Measurements from ENCODE around the gene KRTAP10-6.
"Not testable (repeated sequence)": the region's sequence is repeated elsewhere in the genome, so short reads cannot be mapped to it uniquely, and the experiment has no call there.

The KRTAP10-6 gene

GRCh38 chr21:44599264-44600029 lies 7.1 kb upstream of the KRTAP10-6 start:
- H3K27me3 Mint-ChIP-seq: peaks cover 37% of the 10 kb centered on the region
- no peaks in the 10 kb centered on the region for H3K9me3 Mint-ChIP-seq
- CTCF ChIA-PET: no interaction called here
- no peaks in the 10 kb centered on the region for H3K4me1 Mint-ChIP-seq
- no peak overlapping the region for H3K4me3 Mint-ChIP-seq
- no peaks in the 10 kb centered on the region for H3K36me3 Mint-ChIP-seq
- no peak overlapping the region for H3K27ac Mint-ChIP-seq
- DNase-seq: no peak

GRCh38 chr21:44598061-44598460 lies 5.8 kb upstream of the KRTAP10-6 start:
- H3K4me3 Mint-ChIP-seq: no peak overlapping the region
- no peaks in the 10 kb centered on the region for H3K4me1 Mint-ChIP-seq
- no peaks in the 10 kb centered on the region for H3K9me3 Mint-ChIP-seq
- no peak for DNase-seq
- peaks cover 31% of the 10 kb centered on the region for H3K27me3 Mint-ChIP-seq
- no peaks in the 10 kb centered on the region for H3K36me3 Mint-ChIP-seq
- H3K27ac Mint-ChIP-seq: no peak overlapping the region
- CTCF ChIA-PET: no interaction called here

- H3K9me3 Mint-ChIP-seq: no peaks in the 10 kb centered on the region
- H3K36me3 Mint-ChIP-seq: no peaks in the 10 kb centered on the region
- H3K27me3 Mint-ChIP-seq: peaks cover 31% of the 10 kb centered on the region
- no peak overlapping the region for H3K27ac Mint-ChIP-seq
- no peak for DNase-seq
- no peak overlapping the region for H3K4me3 Mint-ChIP-seq
- H3K4me1 Mint-ChIP-seq: no peaks in the 10 kb centered on the region
- CTCF ChIA-PET: interaction anchor here (1.1 kb wide), 1 partner anchor 11 kb away, joined by 3 read pairs; no protein-coding TSS in a partner anchor
Measured at GRCh38 chr21:44596068-44596725, 3.9 kb upstream of the KRTAP10-6 start.

- Mint-ChIP-seq H3K4me3 (no peak overlapping the region), H3K27me3 (peaks cover 33% of the 10 kb centered on the region), H3K9me3 (no peaks in the 10 kb centered on the region), H3K4me1 (no peaks in the 10 kb centered on the region), H3K27ac (no peak overlapping the region), H3K36me3 (no peaks in the 10 kb centered on the region)
- CTCF ChIA-PET: no interaction called here
- no peak for DNase-seq
Measured at GRCh38 chr21:44595524-44595923, 3.2 kb upstream of the KRTAP10-6 start.

- no peak for DNase-seq
- H3K27me3 Mint-ChIP-seq: peaks cover 36% of the 10 kb centered on the region
- peak overlapping the region; percentile 37 for H3K27ac Mint-ChIP-seq
- H3K4me1 Mint-ChIP-seq: no peaks in the 10 kb centered on the region
- H3K9me3 Mint-ChIP-seq: no peaks in the 10 kb centered on the region
- CTCF ChIA-PET: no interaction called here
- no peak overlapping the region for H3K4me3 Mint-ChIP-seq
- no peaks in the 10 kb centered on the region for H3K36me3 Mint-ChIP-seq
Measured at GRCh38 chr21:44594406-44594916, 2.2 kb upstream of the KRTAP10-6 start.

GRCh38 chr21:44593598-44594405 lies 1.5 kb upstream of the KRTAP10-6 start:
- no peaks in the 10 kb centered on the region for H3K36me3 Mint-ChIP-seq
- H3K4me3 Mint-ChIP-seq: no peak overlapping the region
- H3K27ac Mint-ChIP-seq: no peak overlapping the region
- H3K4me1 Mint-ChIP-seq: no peaks in the 10 kb centered on the region
- peaks cover 38% of the 10 kb centered on the region for H3K27me3 Mint-ChIP-seq
- CTCF ChIA-PET: no interaction called here
- no peak for DNase-seq
- H3K9me3 Mint-ChIP-seq: no peaks in the 10 kb centered on the region

GRCh38 chr21:44591801-44592130 lies 539 bp downstream of the KRTAP10-6 start:
- H3K4me1 Mint-ChIP-seq, H3K36me3 Mint-ChIP-seq, H3K9me3 Mint-ChIP-seq, DNase-seq, H3K4me3 Mint-ChIP-seq, H3K27ac Mint-ChIP-seq, CTCF ChIA-PET: not testable (repeated sequence)
- peaks cover 38% of the 10 kb centered on the region for H3K27me3 Mint-ChIP-seq

GRCh38 chr21:44590897-44591800 lies 1.2 kb downstream of the KRTAP10-6 start:
- H3K36me3 Mint-ChIP-seq, H3K27ac Mint-ChIP-seq, H3K9me3 Mint-ChIP-seq, DNase-seq, H3K4me3 Mint-ChIP-seq, CTCF ChIA-PET, H3K4me1 Mint-ChIP-seq: not testable (repeated sequence)
- H3K27me3 Mint-ChIP-seq: peaks cover 42% of the 10 kb centered on the region

GRCh38 chr21:44590311-44590721 lies 2.0 kb downstream of the KRTAP10-6 start:
- CTCF ChIA-PET: no interaction called here
- Mint-ChIP-seq H3K36me3 (peaks cover 3% of the 10 kb centered on the region), H3K27me3 (peaks cover 48% of the 10 kb centered on the region), H3K4me1 (no peaks in the 10 kb centered on the region), H3K4me3 (no peak overlapping the region), H3K9me3 (no peaks in the 10 kb centered on the region), H3K27ac (no peak overlapping the region)
- DNase-seq: no peak

GRCh38 chr21:44589586-44590305 lies 2.6 kb downstream of the KRTAP10-6 start:
- Mint-ChIP-seq H3K9me3 (no peaks in the 10 kb centered on the region), H3K4me3 (no peak overlapping the region), H3K4me1 (no peaks in the 10 kb centered on the region), H3K27me3 (peaks cover 52% of the 10 kb centered on the region), H3K27ac (no peak overlapping the region), H3K36me3 (peaks cover 3% of the 10 kb centered on the region)
- DNase-seq: no peak
- CTCF ChIA-PET: no interaction called here

- no peaks in the 10 kb centered on the region for H3K9me3 Mint-ChIP-seq
- H3K27me3 Mint-ChIP-seq: peaks cover 52% of the 10 kb centered on the region
Measured at GRCh38 chr21:44589094-44589493, 3.2 kb downstream of the KRTAP10-6 start.

GRCh38 chr21:44585892-44586291 lies 6.4 kb downstream of the KRTAP10-6 start:
- CTCF ChIA-PET: no interaction called here
- no peak for DNase-seq
- peaks cover 44% of the 10 kb centered on the region for H3K27me3 Mint-ChIP-seq
- H3K4me1 Mint-ChIP-seq: peaks cover 16% of the 10 kb centered on the region
- no peak overlapping the region for H3K4me3 Mint-ChIP-seq
- peaks cover 10% of the 10 kb centered on the region for H3K9me3 Mint-ChIP-seq
- H3K27ac Mint-ChIP-seq: no peak overlapping the region
- H3K36me3 Mint-ChIP-seq: peaks cover 5% of the 10 kb centered on the region

More at GRCh38 chr21:44589094-44589493, 3.2 kb downstream of the KRTAP10-6 start:
- Mint-ChIP-seq H3K4me3 (no peak overlapping the region), H3K27ac (no peak overlapping the region), H3K36me3 (peaks cover 3% of the 10 kb centered on the region), H3K4me1 (peaks cover 4% of the 10 kb centered on the region)
- CTCF ChIA-PET: no interaction called here
- no peak for DNase-seq

- CTCF ChIA-PET: no interaction called here
- peaks cover 20% of the 10 kb centered on the region for H3K9me3 Mint-ChIP-seq
- H3K4me1 Mint-ChIP-seq: peaks cover 16% of the 10 kb centered on the region
- DNase-seq: peak; percentile 47
- H3K36me3 Mint-ChIP-seq: peaks cover 5% of the 10 kb centered on the region
- H3K27me3 Mint-ChIP-seq: peaks cover 46% of the 10 kb centered on the region
- no peak overlapping the region for H3K27ac Mint-ChIP-seq
- no peak overlapping the region for H3K4me3 Mint-ChIP-seq
Measured at GRCh38 chr21:44583800-44584147, 8.5 kb downstream of the KRTAP10-6 start.
